Measurements from ENCODE around the gene NLGN3. TPM values are rescaled to one million over a fixed set of nuclear protein-coding genes. Genes with fewer than 3 reads are reported as not detected.

Gene NLGN3
- total RNA-seq, 6 experiments from 2014 or later: 0.12 to 0.25 (median 0.14) TPM; not detected in 1

- Histone ChIP-seq H3K27ac (no peak overlapping the region), H3K9me3 (no peaks in the 10 kb centered on the region), H3K27me3 (no peaks in the 10 kb centered on the region), H3K36me3 (no peaks in the 10 kb centered on the region), H3K4me1 (peaks cover 0 to 13% (median 0%) of the 10 kb centered on the region in 4 donors), H3K4me3 (no peak overlapping the region)
- TF ChIP-seq POLR2A (IDR thresholded peaks at IDR 0.05) (no peak), CTCF (IDR thresholded peaks at IDR 0.05) (peak in 1 of 4 donors; percentile 6)
- intact Hi-C loops (cut with DNase I): no loop called here
- DNase-seq (peak; percentile 72 to 85 (median 83)), ATAC-seq (peak; percentile 60 to 76 (median 72))
- 47% methylated on average over 2 of the region's 4 CpGs for WGBS (ENCODE audit: insufficient coverage, low coverage, low lambda C conversion rate, missing lambda C conversion rate)
These were observed 40.3 kb downstream of the NLGN3 start for GRCh38 chrX:71184803-71185495.

GRCh38 chrX:71191248-71191647, 46.6 kb downstream of the NLGN3 start:
- Histone ChIP-seq H3K9me3 (no peaks in the 10 kb centered on the region), H3K4me1 (no peaks in the 10 kb centered on the region), H3K4me3 (no peak overlapping the region), H3K27ac (no peak overlapping the region), H3K36me3 (no peaks in the 10 kb centered on the region), H3K27me3 (no peaks in the 10 kb centered on the region)
- ATAC-seq: no peak
- intact Hi-C loops (cut with DNase I): no loop called here
- no peak for TF ChIP-seq CTCF (IDR thresholded peaks at IDR 0.05)
- TF ChIP-seq POLR2A (IDR thresholded peaks at IDR 0.05): no peak
- DNase-seq: no peak

GRCh38 chrX:71195964-71196649, 51.5 kb downstream of the NLGN3 start:
- Histone ChIP-seq H3K4me1 (no peaks in the 10 kb centered on the region), H3K4me3 (no peak overlapping the region), H3K36me3 (no peaks in the 10 kb centered on the region), H3K27me3 (no peaks in the 10 kb centered on the region), H3K9me3 (no peaks in the 10 kb centered on the region), H3K27ac (no peak overlapping the region)
- intact Hi-C loops (cut with DNase I): no loop called here
- ATAC-seq (no peak), DNase-seq (no peak)
- 37% methylated on average over 4 of the region's 4 CpGs for WGBS (ENCODE audit: insufficient coverage, low coverage, low lambda C conversion rate, missing lambda C conversion rate)
- no peak for TF ChIP-seq CTCF (IDR thresholded peaks at IDR 0.05)
- TF ChIP-seq POLR2A (IDR thresholded peaks at IDR 0.05): no peak

GRCh38 chrX:71198066-71198465, 53.4 kb downstream of the NLGN3 start:
- intact Hi-C loops (cut with DNase I): no loop called here
- no peaks in the 10 kb centered on the region for H3K27me3 ChIP-seq
- DNase-seq (no peak), ATAC-seq (peak in 2 of 4 donors; percentile 27 to 45)
- TF ChIP-seq POLR2A (IDR thresholded peaks at IDR 0.05) (no peak), CTCF (IDR thresholded peaks at IDR 0.05) (no peak)
- no peaks in the 10 kb centered on the region for H3K36me3 ChIP-seq
- no peaks in the 10 kb centered on the region for H3K9me3 ChIP-seq
- H3K27ac ChIP-seq: no peak overlapping the region
- H3K4me3 ChIP-seq: no peak overlapping the region
- H3K4me1 ChIP-seq: no peaks in the 10 kb centered on the region
- 35% methylated on average over 3 of the region's 3 CpGs for WGBS (ENCODE audit: insufficient coverage, low coverage, low lambda C conversion rate, missing lambda C conversion rate)
